Caco-2 (cell line): ENCODE data around the gene RPS6KA2. TPM values are rescaled to one million over a fixed set of nuclear protein-coding genes. Genes with fewer than 3 reads are reported as not detected.

Experiments used
- BruUV-seq: library from RNA; stranded (reverse); fragments of 400-500 nt; replicated peaks from 2 replicates; lab custom pipeline; 2021; lab: Mats Ljungman, UMichigan
- CTCF ChIA-PET: fragments of 300-600 bp; sonication (Branson Sonifier 250); formaldehyde crosslinking; loops from one replicate; lab custom pipeline; 2022; ENCODE audit warnings: antibody characterized with exemption; lab: Charles Lee
- POLR2A ChIA-PET: fragments of 300-600 bp; sonication (Branson Sonifier 250); formaldehyde crosslinking; loops from one replicate; lab custom pipeline; 2022; ENCODE audit warnings: antibody characterized with exemption; lab: Charles Lee
- DNase-seq, 2 experiments: peaks; one replicate each; pipeline versions ENCODE4 v3.0.0 to v3.0.0-alpha.2; 2020 to 2022
- H3K27me3 ChIP-seq: replicated peaks from 2 replicates; pipeline ENCODE4 v1.6.0; 2011; ENCODE audit warnings: low read length; ENCODE audit not compliant: control insufficient read depth, insufficient read depth
- H3K36me3 ChIP-seq: 2 replicates; pipeline ENCODE4 v1.5.1; 2011; ENCODE audit warnings: low read length; ENCODE audit not compliant: control insufficient read depth, insufficient read depth
- H3K4me1 ChIP-seq: fragments of 250-450 bp; sonication (Bioruptor Pico); 2 replicates; pipeline ENCODE4 v1.5.1; 2020; ENCODE audit warnings: mild to moderate bottlenecking
- H3K4me3 ChIP-seq: 2 replicates; pipeline ENCODE4 v1.5.1; 2011; ENCODE audit warnings: low read depth, mild to moderate bottlenecking, control low read depth, low read length
- H3K9me3 ChIP-seq: fragments of 250-450 bp; sonication (Bioruptor Pico); 2 replicates; pipeline ENCODE4 v1.5.1; 2020; ENCODE audit warnings: mild to moderate bottlenecking, moderate library complexity
- H3K27ac Mint-ChIP-seq: one replicate; pipeline ENCODE4 v1.8.0; 2022; ENCODE audit warnings: mixed read lengths; ENCODE audit not compliant: unreplicated experiment
- H3K27me3 Mint-ChIP-seq: one replicate; pipeline ENCODE4 v1.8.0; 2022; ENCODE audit warnings: mixed read lengths; ENCODE audit not compliant: insufficient read depth, unreplicated experiment
- H3K36me3 Mint-ChIP-seq: one replicate; pipeline ENCODE4 v1.8.0; 2022; ENCODE audit warnings: mild to moderate bottlenecking, mixed read lengths; ENCODE audit not compliant: insufficient read depth, unreplicated experiment
- H3K4me1 Mint-ChIP-seq: one replicate; pipeline ENCODE4 v1.8.0; 2022; ENCODE audit warnings: low read depth, mixed read lengths; ENCODE audit not compliant: unreplicated experiment
- H3K4me3 Mint-ChIP-seq: one replicate; pipeline ENCODE4 v1.8.0; 2022; ENCODE audit warnings: mild to moderate bottlenecking, moderate library complexity, mixed read lengths; ENCODE audit not compliant: unreplicated experiment
- H3K9me3 Mint-ChIP-seq: one replicate; pipeline ENCODE4 v1.8.0; 2022; ENCODE audit warnings: mixed read lengths; ENCODE audit not compliant: unreplicated experiment
- CTCF ChIP-seq, 2 experiments: fragments of 200-600 bp in 1 of 2; IDR thresholded peaks; 1 replicate in 1 of 2; 2 replicates in 1 of 2; pipeline versions ENCODE4 v1.5.1 to v1.8.0; 2011 to 2022; ENCODE audit warnings: antibody characterized with exemption in 1 of 2, control low read depth in 1 of 2, inconsistent platforms in 1 of 2, low read depth in 1 of 2, low read length in 1 of 2, mild to moderate bottlenecking in 1 of 2, moderate library complexity in 1 of 2; ENCODE audit not compliant: insufficient read depth in 1 of 2, severe bottlenecking in 1 of 2, unreplicated experiment in 1 of 2
- intact Hi-C: fragments of 100-400 bp; cut with micrococcal nuclease; formaldehyde crosslinking; loops from one replicate; pipeline ENCODE4 v1.10.0; 2022; ENCODE audit not compliant: unreplicated experiment
- total RNA-seq: library from RNA; stranded (reverse); gene quantifications from 2 replicates; pipeline ENCODE4 v1.2.3, GENCODE V29; 2022

Gene RPS6KA2
- total RNA-seq, 1 experiment from 2014 or later: 5.6 TPM

GRCh38 chr6:166619912-166620311, 7.1 kb downstream of the RPS6KA2 start:
- no peak for TF ChIP-seq CTCF (IDR thresholded peaks at IDR 0.05; ENCODE audit: insufficient read depth in 1 of 2, low read depth in 1 of 2, low read length in 1 of 2, severe bottlenecking in 1 of 2, unreplicated experiment in 1 of 2)
- H3K4me1 Mint-ChIP-seq: no peaks in the 10 kb centered on the region
- no peaks in the 10 kb centered on the region for H3K36me3 Mint-ChIP-seq
- no peak overlapping the region for H3K27ac Mint-ChIP-seq
- H3K4me3 ChIP-seq: no peak overlapping the region
- H3K27me3 Mint-ChIP-seq: peaks cover 10% of the 10 kb centered on the region
- peaks cover 3% of the 10 kb centered on the region for H3K27me3 ChIP-seq
- no peaks in the 10 kb centered on the region for H3K9me3 Mint-ChIP-seq
- no peaks in the 10 kb centered on the region for H3K4me1 ChIP-seq
- no peaks in the 10 kb centered on the region for H3K9me3 ChIP-seq
- ChIA-PET CTCF (no interaction called here), POLR2A (no interaction called here)
- no peaks in the 10 kb centered on the region for H3K36me3 ChIP-seq
- H3K4me3 Mint-ChIP-seq: no peak overlapping the region
- DNase-seq: no peak
- intact Hi-C loops: no loop called here
- no TSS peak for BruUV-seq

- ChIA-PET CTCF (no interaction called here), POLR2A (no interaction called here)
- BruUV-seq: no TSS peak
- no peaks in the 10 kb centered on the region for H3K36me3 ChIP-seq
- no peaks in the 10 kb centered on the region for H3K4me1 ChIP-seq
- H3K27me3 ChIP-seq: peaks cover 2% of the 10 kb centered on the region; the same call in 1 of the 2 replicates
- H3K4me3 ChIP-seq: no peak overlapping the region
- intact Hi-C loops: no loop called here
- DNase-seq: no peak
- no peak overlapping the region for H3K4me3 Mint-ChIP-seq
- H3K27me3 Mint-ChIP-seq: peaks cover 13% of the 10 kb centered on the region
- H3K9me3 Mint-ChIP-seq: no peaks in the 10 kb centered on the region
- no peaks in the 10 kb centered on the region for H3K4me1 Mint-ChIP-seq
- H3K36me3 Mint-ChIP-seq: no peaks in the 10 kb centered on the region
- H3K9me3 ChIP-seq: no peaks in the 10 kb centered on the region
- H3K27ac Mint-ChIP-seq: no peak overlapping the region
- no peak for TF ChIP-seq CTCF (IDR thresholded peaks at IDR 0.05; ENCODE audit: insufficient read depth in 1 of 2, low read depth in 1 of 2, low read length in 1 of 2, severe bottlenecking in 1 of 2, unreplicated experiment in 1 of 2)
These were observed 7.9 kb downstream of the RPS6KA2 start for GRCh38 chr6:166618866-166619761.

GRCh38 chr6:166618251-166618650, 8.8 kb downstream of the RPS6KA2 start:
- no peaks in the 10 kb centered on the region for H3K9me3 ChIP-seq
- H3K36me3 ChIP-seq: no peaks in the 10 kb centered on the region
- Mint-ChIP-seq H3K27ac (no peak overlapping the region), H3K4me1 (no peaks in the 10 kb centered on the region), H3K27me3 (peaks cover 13% of the 10 kb centered on the region), H3K9me3 (no peaks in the 10 kb centered on the region), H3K4me3 (no peak overlapping the region), H3K36me3 (no peaks in the 10 kb centered on the region)
- no TSS peak for BruUV-seq
- peaks cover 2% of the 10 kb centered on the region; the same call in 1 of the 2 replicates for H3K27me3 ChIP-seq
- no peak overlapping the region for H3K4me3 ChIP-seq
- CTCF ChIA-PET: no interaction called here
- no peak for DNase-seq
- no peaks in the 10 kb centered on the region for H3K4me1 ChIP-seq
- POLR2A ChIA-PET: no interaction called here
- TF ChIP-seq CTCF (IDR thresholded peaks at IDR 0.05; ENCODE audit: insufficient read depth in 1 of 2, low read depth in 1 of 2, low read length in 1 of 2, severe bottlenecking in 1 of 2, unreplicated experiment in 1 of 2): no peak
- intact Hi-C loops: no loop called here
